Eye (tissue), 1 donor: ENCODE results near the gene ADAR.

ENCODE experiments used
- DNase-seq: peaks from one replicate; pipeline ENCODE4 v3.0.0-alpha.2; 2015

The ADAR gene

DNA sequence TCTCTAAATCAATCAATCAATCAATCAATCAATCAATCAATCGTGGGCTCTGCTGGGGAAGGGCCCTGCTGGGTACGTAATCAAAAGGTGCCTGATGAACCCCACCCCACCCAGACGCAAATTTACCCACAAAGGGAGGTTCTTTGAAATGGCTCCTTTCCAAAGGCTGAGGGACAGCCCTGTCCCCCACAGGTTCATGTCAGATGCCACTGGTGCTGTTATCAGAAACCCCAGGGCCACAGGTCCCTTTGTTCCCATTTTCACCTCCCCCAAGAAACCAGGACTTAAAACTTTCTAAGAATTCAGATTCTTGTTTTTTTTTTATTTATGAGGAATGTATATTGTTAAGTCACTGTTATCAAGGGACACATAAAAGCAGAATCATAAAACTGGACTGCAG lies 26.2 kb downstream of the ADAR start:
- DNase-seq = no peak

DNA sequence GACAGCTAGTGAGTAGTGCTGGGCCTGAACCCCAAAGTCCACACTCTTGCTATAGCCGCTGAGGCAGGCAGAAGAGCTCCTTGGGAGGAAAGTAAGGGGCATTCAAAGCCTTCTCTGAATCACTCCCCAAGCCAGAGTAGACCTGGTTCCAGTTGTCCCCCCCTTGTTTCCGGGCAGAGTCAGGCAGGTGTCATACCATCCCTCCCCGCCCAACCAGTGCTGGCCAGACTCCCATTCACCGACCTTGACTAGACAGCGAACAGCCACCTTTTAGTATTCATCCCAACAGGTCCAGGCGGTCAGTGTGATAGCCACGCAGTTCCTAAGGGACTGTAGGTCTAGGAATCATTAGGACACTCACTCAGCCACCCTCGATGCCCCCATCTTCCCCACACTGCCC lies 28.6 kb downstream of the ADAR start:
- no peak for DNase-seq

DNA sequence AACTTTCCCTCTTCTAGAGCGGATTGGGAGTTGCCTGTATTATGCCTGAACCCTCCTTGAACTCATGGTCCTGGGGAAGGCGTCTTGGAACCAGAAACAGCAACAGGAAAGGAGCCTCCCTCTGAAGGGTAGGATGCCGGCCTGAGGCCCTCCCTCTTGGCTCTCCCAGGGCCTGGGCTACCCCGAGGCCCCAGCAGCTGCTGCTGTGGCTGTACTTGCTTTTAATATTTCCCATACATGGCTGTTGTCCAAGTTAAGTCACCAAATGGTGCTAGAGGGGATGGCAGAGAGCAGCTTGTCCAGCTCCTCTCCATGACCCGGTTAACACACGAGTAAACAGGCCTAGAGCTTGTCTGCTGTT lies 29.9 kb downstream of the ADAR start:
- DNase-seq = no peak

DNA sequence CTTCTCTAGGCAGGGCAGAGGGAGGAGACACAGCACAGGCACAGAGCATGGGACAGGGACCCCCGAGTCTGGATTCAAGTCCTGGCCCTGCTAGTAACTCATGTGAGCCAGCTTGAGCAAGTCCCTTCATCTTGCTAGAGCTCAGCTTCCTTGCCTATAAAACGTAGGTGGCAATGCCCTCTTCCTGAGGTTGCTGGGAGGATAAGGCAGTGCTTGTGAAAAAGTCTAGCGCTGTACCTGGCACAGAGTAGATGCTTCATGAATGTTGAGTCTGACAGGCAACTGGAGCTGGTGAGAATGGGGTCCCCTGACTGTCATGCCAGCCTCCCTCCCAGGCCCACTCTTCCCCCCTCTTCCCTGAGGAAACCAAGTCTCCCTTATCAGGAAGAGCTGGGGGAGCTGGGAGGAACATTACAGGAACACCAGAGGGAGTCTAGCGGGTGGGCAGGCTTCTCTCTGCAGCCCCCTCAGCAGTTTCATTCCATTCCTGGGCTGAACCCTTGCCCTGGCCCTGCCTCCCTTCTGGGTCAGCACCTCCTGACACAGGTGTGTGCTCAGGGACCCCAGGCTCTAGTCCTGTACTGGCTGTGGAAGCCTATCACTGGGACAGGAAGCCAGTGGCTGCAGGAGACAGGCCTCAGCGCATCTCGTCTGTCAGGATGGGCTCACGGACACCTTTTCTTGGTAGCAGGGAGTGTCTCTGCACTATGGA lies 30.5 kb downstream of the ADAR start:
- DNase-seq = no peak

DNA sequence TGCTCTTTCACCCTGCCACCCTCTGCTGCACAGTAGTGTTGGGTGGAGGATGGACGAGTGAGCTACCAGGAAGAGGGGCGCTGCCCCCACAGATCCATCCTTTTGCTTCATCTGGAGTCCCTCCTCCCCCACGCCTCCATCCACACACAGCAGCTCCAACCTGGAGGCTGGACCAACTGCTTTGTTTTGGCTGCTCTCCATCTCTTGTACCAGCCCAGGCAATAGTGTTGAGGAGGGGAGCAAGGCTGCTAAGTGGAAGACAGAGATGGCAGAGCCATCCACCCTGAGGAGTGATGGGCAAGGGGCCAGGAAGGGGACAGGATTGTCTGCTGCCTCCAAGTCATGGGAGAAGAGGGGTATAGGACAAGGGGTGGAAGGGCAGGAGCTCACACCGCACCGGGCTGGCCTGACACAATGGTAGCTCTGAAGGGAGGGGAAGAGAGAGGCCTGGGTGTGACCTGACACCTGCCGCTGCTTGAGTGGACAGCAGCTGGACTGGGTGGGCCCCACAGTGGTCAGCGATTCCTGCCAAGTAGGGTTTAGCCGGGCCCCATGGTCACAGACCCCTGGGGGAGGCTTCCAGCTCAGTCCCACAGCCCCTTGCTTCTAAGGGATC lies 31.9 kb downstream of the ADAR start:
- DNase-seq = no peak

DNA sequence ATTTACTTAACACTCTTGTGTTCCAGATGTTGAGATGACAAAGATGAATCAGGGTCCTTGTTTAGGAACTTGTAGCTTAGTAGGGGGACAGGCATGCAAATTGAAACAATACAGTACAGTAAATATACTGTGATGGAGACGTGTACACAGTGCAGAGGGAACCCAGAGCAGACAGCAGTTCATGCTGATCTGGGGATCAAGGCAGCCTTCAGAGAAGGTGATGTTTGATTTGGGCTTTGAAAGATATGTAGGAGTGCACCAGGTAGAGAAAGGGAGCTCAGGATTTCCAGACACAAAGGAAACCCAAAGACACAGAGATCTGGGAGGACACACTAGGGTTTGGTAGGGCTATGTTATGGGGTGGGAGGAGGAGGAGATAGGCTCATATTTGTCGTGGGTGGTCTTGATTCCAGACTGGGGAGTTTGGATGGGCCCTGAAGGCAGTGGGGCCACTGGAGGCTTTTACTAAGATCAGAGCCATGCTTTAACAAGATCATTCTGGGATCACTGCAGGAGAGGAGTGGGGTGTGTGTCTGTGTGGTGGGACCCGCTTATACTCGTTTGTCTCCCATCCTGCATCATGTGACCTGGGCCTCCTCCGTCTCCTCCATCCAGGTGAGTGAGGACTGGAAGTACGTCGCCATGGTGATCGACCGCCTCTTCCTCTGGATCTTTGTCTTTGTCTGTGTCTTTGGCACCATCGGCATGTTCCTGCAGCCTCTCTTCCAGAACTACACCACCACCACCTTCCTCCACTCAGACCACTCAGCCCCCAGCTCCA lies 32.6 kb downstream of the ADAR start:
- no peak for DNase-seq

DNA sequence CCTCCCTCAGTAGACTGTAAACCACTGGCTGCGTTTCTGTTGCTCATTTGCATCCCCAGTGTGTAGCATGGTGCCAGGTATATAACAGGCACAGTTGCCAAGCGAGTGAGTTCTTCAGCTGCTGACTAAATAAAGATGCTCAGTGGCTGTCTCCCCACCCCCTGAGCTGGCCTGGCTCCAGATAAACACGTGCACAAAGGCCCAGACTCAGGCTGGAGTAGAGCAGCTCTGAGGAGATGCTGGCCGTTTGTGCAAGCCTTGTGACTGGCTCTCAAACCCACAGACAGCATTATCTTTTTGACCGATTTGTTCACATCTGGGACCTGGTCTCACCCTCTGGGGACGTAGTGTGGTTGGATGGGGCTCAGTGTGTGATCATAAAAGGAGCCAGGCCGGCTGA lies 33.3 kb downstream of the ADAR start:
- peak; percentile 55 for DNase-seq

DNA sequence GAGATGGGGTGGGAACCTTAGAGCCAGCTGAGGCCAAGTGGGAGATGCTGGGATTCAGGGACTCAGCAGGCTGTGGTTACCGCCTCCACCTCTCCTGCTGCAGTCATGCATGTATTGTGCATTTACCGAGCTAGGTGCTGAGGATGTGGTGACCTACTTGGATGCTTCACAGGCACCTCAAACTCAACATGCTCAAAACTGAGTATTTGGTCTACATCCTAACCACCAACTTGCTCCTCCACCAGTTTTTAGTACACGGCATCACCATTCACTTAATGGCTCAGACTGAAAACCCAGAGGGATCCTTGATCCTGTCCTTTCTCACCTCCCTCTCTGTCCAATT lies 34.8 kb downstream of the ADAR start:
- DNase-seq = no peak

DNA sequence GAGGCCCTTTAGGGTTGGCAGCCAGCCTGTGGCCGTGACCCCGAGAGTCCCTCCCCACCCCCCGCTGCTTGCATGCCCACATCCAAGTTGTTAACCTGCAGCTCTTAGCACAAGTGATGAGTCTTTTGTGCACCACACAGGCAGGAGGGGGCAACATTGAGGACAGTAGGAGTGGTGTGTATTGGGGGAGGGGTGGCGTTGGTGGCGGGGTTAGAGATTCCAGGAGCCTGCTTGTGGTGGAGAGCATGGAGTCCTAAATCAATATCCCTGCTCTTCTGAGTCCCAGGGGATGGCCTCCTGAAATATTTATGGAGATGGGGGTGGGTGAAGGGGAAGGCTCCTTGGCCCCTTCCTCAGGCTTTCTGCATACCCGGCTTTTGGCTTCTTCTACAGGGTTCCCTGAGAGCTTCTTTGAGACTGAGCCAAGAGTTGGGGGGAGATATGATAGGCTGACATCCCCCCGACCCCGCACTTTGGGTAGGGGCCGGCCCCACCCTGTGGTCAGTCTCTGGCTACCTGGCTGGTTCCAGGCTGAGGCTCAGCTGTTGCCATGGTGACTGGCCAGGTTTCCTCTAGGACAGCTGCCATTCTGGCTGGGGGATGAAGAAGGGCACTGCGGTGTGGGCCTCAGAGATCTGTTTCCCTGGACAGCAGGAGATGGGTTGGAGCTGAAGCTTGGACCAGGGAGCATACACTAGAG lies 35.4 kb downstream of the ADAR start:
- peak; percentile 77 for DNase-seq

DNA sequence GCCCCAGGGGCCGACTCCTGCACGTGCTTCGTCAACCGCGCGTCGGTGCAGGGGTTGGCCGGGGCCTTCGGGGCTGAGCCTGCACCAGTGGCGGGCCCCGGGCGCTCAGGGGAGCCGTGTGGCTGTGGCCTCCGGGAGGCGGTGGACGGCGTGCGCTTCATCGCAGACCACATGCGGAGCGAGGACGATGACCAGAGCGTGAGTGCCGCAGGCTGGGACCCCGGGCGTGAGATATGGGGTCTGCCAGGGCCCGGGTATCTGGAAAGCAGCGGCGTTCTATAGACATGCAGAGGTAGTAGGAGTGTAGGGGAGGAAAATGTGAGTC lies 36.1 kb downstream of the ADAR start:
- no peak for DNase-seq

DNA sequence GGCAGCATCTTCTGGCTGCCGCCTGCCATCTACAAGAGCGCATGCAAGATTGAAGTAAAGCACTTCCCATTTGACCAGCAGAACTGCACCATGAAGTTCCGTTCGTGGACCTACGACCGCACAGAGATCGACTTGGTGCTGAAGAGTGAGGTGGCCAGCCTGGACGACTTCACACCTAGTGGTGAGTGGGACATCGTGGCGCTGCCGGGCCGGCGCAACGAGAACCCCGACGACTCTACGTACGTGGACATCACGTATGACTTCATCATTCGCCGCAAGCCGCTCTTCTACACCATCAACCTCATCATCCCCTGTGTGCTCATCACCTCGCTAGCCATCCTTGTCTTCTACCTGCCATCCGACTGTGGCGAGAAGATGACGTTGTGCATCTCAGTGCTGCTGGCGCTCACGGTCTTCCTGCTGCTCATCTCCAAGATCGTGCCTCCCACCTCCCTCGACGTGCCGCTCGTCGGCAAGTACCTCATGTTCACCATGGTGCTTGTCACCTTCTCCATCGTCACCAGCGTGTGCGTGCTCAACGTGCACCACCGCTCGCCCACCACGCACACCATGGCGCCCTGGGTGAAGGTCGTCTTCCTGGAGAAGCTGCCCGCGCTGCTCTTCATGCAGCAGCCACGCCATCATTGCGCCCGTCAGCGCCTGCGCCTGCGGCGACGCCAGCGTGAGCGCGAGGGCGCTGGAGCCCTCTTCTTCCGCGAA lies 36.6 kb downstream of the ADAR start:
- DNase-seq = no peak

DNA sequence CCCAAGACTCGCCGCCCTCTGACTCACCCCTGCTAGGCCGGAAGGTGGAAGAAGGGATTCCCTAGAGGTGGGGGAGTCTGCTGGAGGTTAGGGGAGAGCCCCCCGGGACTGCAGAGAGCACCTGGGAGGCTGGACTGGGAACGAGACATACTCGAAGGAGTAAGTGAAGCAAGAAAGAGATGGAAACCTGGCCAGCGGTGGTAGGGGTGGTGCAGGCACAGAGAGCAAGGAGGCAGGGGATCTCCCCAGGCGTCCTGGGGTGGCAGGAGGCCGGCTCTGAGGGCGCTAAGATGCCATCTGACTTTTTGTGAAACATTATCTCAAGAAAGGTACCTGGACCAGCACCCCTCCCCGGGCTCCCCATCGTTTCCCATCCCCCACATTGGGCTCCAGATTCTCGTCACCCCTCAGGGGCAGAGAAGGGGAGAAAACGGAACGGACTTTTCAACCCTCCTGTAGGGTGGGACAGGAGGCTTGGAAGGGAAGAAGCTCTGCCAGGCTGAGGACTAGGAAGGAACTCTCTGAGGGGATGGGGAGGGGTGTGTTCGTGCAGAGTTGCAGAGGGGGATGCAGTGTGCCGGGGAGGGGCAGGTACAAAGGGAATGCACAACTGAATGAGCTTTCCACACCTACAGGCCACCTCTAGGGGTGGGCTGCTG lies 39.7 kb downstream of the ADAR start:
- no peak for DNase-seq

DNA sequence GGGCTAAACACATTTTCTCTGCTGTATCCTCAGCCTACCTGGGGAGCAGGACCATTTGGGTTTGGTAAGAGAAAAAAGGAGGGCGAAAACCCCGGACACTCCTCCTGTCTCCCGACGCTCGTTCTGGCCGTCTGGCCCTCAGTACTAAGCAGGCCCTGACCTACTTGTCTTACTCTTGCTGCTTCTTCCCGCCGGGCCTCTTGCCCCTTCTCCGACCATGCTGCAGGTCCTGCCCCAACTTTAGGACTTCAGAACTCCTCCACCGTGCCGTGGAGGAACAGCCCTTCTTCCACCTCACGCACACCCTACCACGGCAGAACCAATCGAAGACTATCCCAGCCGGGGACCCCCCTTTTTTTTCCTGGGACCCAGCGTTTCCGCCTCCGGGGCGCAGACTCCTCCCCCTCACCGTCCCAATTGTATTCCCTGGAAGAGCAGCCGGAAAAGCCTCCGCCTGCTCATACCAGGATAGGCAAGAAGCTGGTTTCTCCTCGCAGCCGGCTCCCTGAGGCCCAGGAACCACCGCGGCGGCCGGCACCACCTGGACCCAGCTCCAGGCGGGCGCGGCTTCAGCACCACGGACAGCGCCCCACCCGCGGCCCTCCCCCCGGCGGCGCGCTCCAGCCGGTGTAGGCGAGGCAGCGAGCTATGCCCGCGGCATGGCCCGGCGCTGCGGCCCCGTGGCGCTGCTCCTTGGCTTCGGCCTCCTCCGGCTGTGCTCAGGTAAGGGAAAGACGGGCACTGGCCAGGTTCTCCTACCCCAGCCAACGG lies 40.4 kb downstream of the ADAR start, which contains the start of gene CHRNB2:
TSS of gene CHRNB2 (plus strand) at position 393 of the 771 bp plus-strand sequence. CDS start at position 660, 267 bp downstream.
- peak; percentile 82 for DNase-seq

DNA sequence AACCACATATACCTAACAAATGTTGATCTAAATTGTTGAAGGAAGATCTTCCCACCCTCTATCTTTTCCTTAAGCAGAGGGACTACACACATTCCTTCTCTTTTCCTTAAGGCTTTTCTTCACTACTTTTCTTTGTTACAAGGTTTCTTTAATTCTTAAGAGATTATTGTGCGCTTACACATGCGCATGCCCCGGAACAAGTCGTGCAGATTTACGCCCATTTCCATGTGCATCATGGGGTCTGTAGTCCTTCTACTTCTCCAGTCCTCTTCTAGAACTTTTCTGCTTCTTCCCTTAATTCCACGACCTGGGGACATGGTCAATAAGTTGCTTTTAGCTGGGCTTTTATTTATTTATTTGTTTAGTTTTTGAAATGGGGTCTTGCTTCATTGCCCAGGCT lies 42.1 kb downstream of the ADAR start:
- DNase-seq = no peak

DNA sequence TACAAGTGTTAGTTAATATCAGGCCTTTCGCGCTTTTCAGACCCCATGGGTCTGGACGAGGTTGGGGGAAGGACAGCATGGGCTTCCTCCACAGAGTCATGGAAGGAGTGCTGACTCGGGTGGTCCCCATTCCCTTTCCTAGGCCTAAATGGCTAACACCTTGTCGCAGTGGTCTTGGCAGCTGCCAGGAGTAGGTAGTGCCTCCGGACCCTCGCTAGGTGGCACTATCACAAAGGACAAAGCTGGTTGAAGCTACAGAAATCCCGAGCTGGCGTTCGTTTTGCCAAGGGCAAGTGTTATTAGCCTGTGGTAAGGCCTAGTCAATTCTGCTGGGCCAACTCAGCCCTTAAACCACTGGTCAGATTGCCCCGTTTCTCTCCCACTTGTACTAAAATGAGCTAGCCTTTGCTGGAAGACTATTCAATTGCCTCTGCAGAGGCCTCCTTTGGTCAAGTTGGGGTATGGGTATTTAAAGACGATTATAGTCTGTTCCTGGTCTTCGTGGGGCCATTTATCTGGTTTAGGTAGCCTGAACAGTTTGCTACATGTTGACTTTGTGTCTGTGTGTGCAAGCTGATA lies 48.4 kb downstream of the ADAR start:
- peak; percentile 97 for DNase-seq

DNA sequence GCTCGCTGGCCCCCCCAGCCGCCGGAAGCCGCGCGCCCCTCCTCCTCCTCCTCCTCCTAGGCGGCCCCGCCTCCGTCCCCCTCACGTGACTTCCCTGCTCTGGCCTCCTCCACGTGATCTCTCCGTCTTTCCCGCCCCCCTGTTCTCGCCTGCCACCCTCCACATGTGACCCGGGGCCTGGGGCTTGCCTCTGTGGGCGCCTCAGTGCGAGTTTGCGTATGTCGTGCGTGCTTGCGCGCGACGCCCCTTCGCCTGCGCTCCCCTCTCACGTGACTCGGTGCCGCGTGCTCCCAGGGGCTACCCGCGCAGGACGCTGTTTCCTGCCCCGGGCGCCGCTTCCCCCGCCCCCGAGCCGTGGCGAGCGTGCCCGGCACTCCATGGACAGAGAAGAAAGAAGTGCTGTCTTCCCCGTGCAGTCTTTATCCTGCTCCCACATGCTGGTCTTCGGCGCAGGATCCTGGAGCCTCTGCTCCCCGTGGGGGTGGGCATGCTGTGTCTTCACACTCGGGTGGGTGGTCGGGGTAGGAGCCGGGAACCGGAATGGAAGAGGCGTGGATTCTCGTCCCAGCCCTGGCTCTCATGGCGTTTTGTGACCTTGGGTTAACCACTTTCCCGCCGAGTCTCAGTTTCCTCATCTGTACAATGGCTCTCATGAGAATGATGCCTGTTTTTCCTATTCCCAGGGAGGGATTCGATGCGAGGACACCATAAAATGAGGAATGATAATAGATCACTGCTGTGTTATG lies 49.1 kb downstream of the ADAR start:
- DNase-seq = peak; percentile 99

DNA sequence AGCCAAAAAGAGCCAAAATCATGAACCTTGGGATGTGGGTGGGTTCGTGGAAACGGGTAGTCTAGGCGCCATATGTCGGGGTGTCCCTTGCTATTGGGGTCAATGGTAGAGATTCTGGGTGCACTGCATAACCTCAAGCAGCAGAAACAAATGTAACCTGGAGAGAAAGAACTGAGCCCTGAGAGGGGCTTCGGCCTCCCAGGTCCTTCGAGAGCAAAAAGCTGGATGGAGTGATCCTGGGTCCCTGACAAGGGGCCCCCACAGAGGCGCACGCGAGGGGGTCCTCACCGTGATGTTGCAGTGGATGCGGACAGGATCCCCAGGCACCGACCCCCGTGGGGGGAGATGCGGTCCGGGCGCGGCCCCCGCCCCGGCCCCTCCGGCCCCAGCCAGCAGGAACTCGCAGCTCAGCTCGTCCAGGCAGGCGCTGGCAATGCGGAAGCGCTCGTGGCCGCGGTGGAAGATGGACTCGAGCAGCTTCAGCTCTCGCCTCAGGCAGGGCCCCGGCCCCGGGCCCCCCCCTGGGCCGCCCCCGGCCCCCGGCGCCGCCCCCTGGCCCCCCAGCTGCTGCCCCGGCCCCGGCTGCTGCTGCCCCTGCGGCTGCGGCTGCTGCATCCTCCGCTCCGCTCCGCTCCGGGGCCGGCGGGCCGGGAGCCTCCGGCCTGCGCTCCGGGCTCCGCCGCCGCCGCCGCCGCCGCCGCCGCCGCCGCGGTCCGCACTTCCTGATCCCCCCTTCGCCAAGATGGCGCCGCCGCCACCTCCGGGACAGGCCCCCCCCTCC lies 49.9 kb downstream of the ADAR start, which contains the start of gene UBE2Q1:
TSS of gene UBE2Q1 (minus strand) at position 724 of the 781 bp plus-strand sequence. CDS start at position 615, 109 bp downstream.
- peak; percentile 47 for DNase-seq

DNA sequence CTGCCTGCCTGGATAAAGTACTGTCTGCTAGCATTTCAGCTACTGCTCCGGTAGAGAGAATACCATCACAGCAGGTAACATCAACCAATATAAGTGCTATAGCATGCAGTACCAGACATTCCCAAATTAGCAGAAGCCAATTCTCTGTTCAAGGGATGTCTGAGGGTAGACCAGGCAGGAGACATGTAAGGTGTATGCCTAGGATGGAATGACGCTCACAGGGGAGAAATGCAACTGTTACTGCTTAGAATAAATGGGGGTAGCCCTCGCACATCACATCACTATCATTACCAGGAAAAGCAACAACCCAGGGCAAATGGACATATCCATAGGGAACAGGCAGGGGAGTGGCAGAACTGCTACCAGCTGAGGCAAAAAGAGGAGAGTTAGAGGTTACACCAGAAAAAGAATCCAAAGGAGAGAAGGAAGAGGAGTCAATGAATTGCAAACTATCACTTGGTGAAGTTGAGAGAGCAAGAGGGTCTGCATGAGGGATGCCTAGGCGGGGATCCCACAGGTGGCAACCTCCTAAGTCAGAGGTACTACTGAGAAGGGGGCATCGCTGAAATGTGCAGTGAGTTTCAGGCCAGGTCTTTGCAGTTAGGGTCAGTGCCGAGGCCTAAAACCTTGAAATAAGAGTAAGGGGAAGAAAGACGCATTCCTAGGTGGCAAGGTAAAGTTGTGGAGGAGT lies 50.6 kb downstream of the ADAR start:
- no peak for DNase-seq

DNA sequence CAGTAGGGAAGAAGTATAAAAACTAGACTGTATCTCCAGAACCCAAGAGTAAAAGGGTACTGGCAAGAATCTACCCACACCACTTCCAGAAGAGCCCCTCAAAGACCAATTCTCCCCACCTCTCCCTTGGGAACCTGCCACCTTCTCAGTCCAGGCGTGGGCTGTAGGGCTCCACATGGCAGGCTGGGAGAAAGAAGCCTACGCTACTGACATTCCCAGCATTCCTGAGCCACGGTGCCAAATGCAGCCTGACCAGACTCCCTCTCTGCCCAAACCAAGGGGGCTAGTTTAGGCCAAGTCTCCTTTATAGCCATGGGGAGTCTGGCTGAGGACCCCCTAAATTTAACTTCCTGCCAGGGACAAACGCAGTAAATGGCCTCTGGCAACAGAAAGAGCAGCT lies 51.6 kb downstream of the ADAR start:
- no peak for DNase-seq
